BLaER1 treated with 17β-estradiol and CSF1 and Interleukin-3, amounts not matched to agents 10 nM and 100 nM (cell line): ENCODE results near the gene FRMPD1.
A peak's percentile ranks its signal among the peaks of the same experiment; 100 is the strongest.

Source experiments
- H3K27ac ChIP-seq, 11 experiments: shearing (Covaris generic); formaldehyde crosslinking; 2 replicates each; pipeline ENCODE4 v1.8.1; 2022
- H3K27me3 ChIP-seq, 11 experiments: shearing (Covaris generic); formaldehyde crosslinking; 2 replicates each; pipeline ENCODE4 v1.8.1; 2022
- H3K36me3 ChIP-seq, 11 experiments: shearing (Covaris generic); formaldehyde crosslinking; 2 replicates each; pipeline ENCODE4 v1.8.1; 2022
- H3K4me1 ChIP-seq, 10 experiments: shearing (Covaris generic); formaldehyde crosslinking; 2 replicates each; pipeline ENCODE4 v1.8.1; 2022
- H3K4me2 ChIP-seq, 11 experiments: shearing (Covaris generic); formaldehyde crosslinking; 2 replicates each; pipeline ENCODE4 v1.8.1; 2022
- H3K4me3 ChIP-seq, 10 experiments: shearing (Covaris generic); formaldehyde crosslinking; 2 replicates each; pipeline ENCODE4 v1.8.1; 2022
- H3K9ac ChIP-seq, 11 experiments: shearing (Covaris generic); formaldehyde crosslinking; 2 replicates each; pipeline ENCODE4 v1.8.1; 2022
- H3K9me3 ChIP-seq, 11 experiments: shearing (Covaris generic); formaldehyde crosslinking; replicated peaks in 1 of 11; 2 replicates each; pipeline ENCODE4 v1.8.1; 2022
- H4K20me1 ChIP-seq, 11 experiments: shearing (Covaris generic); formaldehyde crosslinking; 2 replicates each; pipeline ENCODE4 v1.8.1; 2022
- Cebpa-rat ChIP-seq, 11 experiments: shearing (Covaris generic); IDR thresholded peaks; 2 replicates each; pipeline ENCODE4 v1.8.1; 2022

The FRMPD1 gene

DNA sequence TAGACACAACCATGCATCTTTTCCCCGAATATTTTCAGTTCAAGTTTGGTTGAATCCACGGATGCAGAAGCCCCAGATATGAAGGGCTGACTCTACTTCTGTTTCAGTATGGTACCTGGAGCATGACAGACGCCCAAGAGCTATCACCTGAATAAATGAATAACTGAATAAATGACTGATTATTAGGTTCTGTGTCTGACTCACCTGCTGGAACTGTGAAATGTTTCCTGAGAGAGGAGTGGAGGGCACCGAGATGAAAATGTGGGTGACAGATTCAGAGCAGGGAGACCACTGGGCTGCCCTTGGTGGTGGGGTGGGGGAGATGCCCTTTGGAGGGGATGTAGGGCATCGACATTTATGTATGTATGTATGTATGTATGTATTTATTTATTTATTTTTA lies 13.2 kb downstream of the FRMPD1 start:
- TF ChIP-seq Cebpa-rat (IDR thresholded peaks at IDR 0.05) = no peak
- Histone ChIP-seq H3K9ac (no peak overlapping the region), H3K4me1 (peaks cover 11 to 63% (median 36%) of the 10 kb centered on the region in 10 experiments), H4K20me1 (no peaks in the 10 kb centered on the region), H3K27ac (no peak overlapping the region), H3K9me3 (peaks cover 0 to 5% (median 0%) of the 10 kb centered on the region in 11 experiments; a peak in 1 of 22 replicates), H3K36me3 (no peaks in the 10 kb centered on the region), H3K4me3 (no peak overlapping the region), H3K4me2 (peak overlapping the region in 4 of 11 experiments; percentile 11 to 49 (median 27); a peak in 6 of 22 replicates), H3K27me3 (no peaks in the 10 kb centered on the region)

GRCh38 chr9:37667706-37668105 lies 17.0 kb downstream of the FRMPD1 start:
- Histone ChIP-seq H3K9me3 (peaks cover 0 to 7% (median 0%) of the 10 kb centered on the region in 11 experiments; a peak in 5 of 22 replicates), H4K20me1 (no peaks in the 10 kb centered on the region), H3K4me1 (peaks cover 11 to 57% (median 36%) of the 10 kb centered on the region in 10 experiments), H3K27ac (no peak overlapping the region), H3K27me3 (no peaks in the 10 kb centered on the region), H3K36me3 (no peaks in the 10 kb centered on the region), H3K4me2 (peak overlapping the region in 8 of 11 experiments; percentile 11 to 94 (median 74); a peak in 13 of 22 replicates), H3K9ac (no peak overlapping the region), H3K4me3 (no peak overlapping the region)
- no peak for TF ChIP-seq Cebpa-rat (IDR thresholded peaks at IDR 0.05)

GRCh38 chr9:37668116-37668601 lies 17.4 kb downstream of the FRMPD1 start:
- H3K4me1 ChIP-seq = peaks cover 11 to 54% (median 36%) of the 10 kb centered on the region in 10 experiments
- peaks cover 0 to 12% (median 3%) of the 10 kb centered on the region in 11 experiments; a peak in 10 of 22 replicates for H3K9me3 ChIP-seq

DNA sequence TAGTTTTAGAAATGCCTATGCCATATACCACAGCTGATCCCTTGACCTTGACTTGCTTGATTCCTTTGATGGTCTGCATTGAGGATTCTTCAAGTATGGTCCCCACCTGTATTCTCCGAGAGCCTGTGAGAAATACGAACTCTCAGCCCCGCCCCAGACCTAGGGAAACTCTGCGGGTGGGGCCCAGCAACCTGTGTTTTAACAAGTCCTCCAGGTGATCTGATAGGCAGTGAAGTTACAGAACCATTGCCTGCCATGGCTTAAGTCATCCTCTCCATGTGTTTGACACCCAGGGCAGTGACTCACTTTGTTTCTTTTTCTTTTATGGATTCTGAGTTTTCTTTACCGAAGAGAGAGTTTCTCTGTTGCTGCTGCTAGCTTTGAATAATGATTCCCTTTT lies 18.5 kb downstream of the FRMPD1 start:
- H3K9me3 ChIP-seq = peaks cover 0 to 21% (median 11%) of the 10 kb centered on the region in 11 experiments; a peak in 10 of 22 replicates

More at GRCh38 chr9:37668116-37668601, 17.4 kb downstream of the FRMPD1 start:
- H4K20me1 ChIP-seq = no peaks in the 10 kb centered on the region
- H3K36me3 ChIP-seq = no peaks in the 10 kb centered on the region
- peak overlapping the region in 8 of 11 experiments; percentile 11 to 94 (median 74); a peak in 14 of 22 replicates for H3K4me2 ChIP-seq
- H3K9ac ChIP-seq = no peak overlapping the region
- H3K4me3 ChIP-seq = no peak overlapping the region
- H3K27ac ChIP-seq = no peak overlapping the region
- TF ChIP-seq Cebpa-rat (IDR thresholded peaks at IDR 0.05) = no peak
- no peaks in the 10 kb centered on the region for H3K27me3 ChIP-seq

GRCh38 chr9:37675661-37676060 lies 24.9 kb downstream of the FRMPD1 start:
- no peak overlapping the region for H3K27ac ChIP-seq
- no peaks in the 10 kb centered on the region for H4K20me1 ChIP-seq
- no peaks in the 10 kb centered on the region for H3K4me1 ChIP-seq
- TF ChIP-seq Cebpa-rat (IDR thresholded peaks at IDR 0.05) = no peak
- H3K9me3 ChIP-seq = peaks cover 0 to 21% (median 11%) of the 10 kb centered on the region in 11 experiments; a peak in 10 of 22 replicates
- H3K9ac ChIP-seq = no peak overlapping the region
- no peak overlapping the region for H3K4me2 ChIP-seq
- no peaks in the 10 kb centered on the region for H3K36me3 ChIP-seq
- H3K27me3 ChIP-seq = no peaks in the 10 kb centered on the region
- H3K4me3 ChIP-seq = no peak overlapping the region

More for the DNA sequence above, 18.5 kb downstream of the FRMPD1 start:
- Histone ChIP-seq H3K9ac (no peak overlapping the region), H3K4me3 (no peak overlapping the region), H3K4me1 (peaks cover 11 to 43% (median 36%) of the 10 kb centered on the region in 10 experiments), H3K27me3 (no peaks in the 10 kb centered on the region), H4K20me1 (no peaks in the 10 kb centered on the region), H3K36me3 (no peaks in the 10 kb centered on the region), H3K4me2 (no peak overlapping the region), H3K27ac (no peak overlapping the region)
- TF ChIP-seq Cebpa-rat (IDR thresholded peaks at IDR 0.05) = no peak

DNA sequence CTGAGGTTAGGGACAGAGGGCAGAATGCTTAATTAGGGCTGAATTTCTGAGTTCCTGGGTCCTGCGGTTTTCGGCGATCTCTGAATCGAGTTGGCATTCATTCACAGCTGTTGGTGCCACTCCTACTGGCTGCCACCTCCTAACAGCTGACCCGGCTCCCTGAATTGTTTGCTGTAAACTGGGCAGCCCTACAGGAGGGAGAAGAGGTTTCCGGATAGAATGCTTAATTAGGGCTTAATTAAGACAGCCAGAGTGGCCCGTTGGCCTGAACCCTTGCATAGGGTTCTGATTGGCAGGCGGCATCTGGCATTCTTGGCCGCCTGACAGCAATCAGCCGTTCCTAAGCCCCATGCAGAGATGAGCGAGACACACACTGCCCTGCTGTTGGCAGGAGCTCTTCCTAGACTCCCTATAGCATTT lies 25.7 kb downstream of the FRMPD1 start:
- H3K9ac ChIP-seq = no peak overlapping the region
- H3K27ac ChIP-seq = no peak overlapping the region
- H3K9me3 ChIP-seq = peaks cover 0 to 21% (median 11%) of the 10 kb centered on the region in 11 experiments; a peak in 10 of 22 replicates
- H3K36me3 ChIP-seq = no peaks in the 10 kb centered on the region
- no peak for TF ChIP-seq Cebpa-rat (IDR thresholded peaks at IDR 0.05)
- no peaks in the 10 kb centered on the region for H4K20me1 ChIP-seq
- no peak overlapping the region for H3K4me2 ChIP-seq
- H3K4me1 ChIP-seq = no peaks in the 10 kb centered on the region
- no peaks in the 10 kb centered on the region for H3K27me3 ChIP-seq
- no peak overlapping the region for H3K4me3 ChIP-seq

DNA sequence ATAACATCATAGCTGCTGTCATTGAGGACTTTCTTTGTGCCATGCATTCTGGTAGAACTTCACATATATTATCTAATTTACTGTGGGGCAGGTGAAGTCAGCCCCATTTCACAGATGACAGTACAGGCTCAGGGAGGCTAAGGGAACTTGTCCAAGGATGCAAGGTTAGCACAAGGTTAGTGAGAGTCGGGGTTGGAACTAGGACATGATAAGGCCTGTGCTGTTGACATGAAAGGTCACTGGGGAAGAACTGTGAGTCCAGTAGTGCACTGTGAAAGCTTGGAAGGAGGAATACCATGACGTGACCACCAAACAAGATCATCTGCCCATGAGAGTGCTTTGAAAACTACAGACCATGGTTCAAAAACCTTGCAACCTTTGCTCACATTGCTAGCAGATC lies 26.7 kb downstream of the FRMPD1 start:
- H3K4me2 ChIP-seq = no peak overlapping the region
- H3K9me3 ChIP-seq = peaks cover 0 to 17% (median 11%) of the 10 kb centered on the region in 11 experiments; a peak in 10 of 22 replicates
- H3K9ac ChIP-seq = no peak overlapping the region
- H3K27me3 ChIP-seq = no peaks in the 10 kb centered on the region
- no peaks in the 10 kb centered on the region for H4K20me1 ChIP-seq
- no peaks in the 10 kb centered on the region for H3K36me3 ChIP-seq
- no peak overlapping the region for H3K27ac ChIP-seq
- H3K4me1 ChIP-seq = no peaks in the 10 kb centered on the region
- H3K4me3 ChIP-seq = no peak overlapping the region
- no peak for TF ChIP-seq Cebpa-rat (IDR thresholded peaks at IDR 0.05)

DNA sequence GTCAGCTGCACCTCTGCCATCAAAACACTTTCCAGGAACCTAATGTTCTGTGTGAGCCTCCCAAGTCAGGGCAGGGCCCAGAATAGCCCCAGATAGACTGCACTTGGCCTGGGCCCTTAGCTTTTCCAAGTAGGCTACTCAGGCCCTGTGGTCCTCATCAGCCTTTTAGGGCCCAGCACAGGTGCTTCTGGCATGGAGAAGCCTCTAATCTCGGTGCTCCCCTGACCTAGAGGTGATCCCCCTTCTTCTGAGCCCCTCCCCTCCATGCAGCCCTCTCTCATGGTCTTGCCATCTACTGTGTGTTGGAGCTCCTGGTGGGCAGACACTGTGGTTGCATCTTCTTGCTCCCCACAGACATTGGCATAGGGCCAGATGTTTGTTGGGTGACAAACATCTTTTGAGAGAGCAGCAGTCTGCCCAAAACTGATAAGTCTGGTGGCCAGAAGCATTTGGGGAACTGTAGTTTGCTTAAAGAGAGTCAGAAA lies 28.1 kb downstream of the FRMPD1 start:
- Histone ChIP-seq H3K27me3 (no peaks in the 10 kb centered on the region), H3K9ac (no peak overlapping the region), H3K27ac (no peak overlapping the region), H3K9me3 (peaks cover 0 to 3% (median under 1%) of the 10 kb centered on the region in 11 experiments; a peak in 5 of 22 replicates), H3K4me2 (no peak overlapping the region), H3K36me3 (no peaks in the 10 kb centered on the region), H3K4me3 (no peak overlapping the region), H4K20me1 (no peaks in the 10 kb centered on the region), H3K4me1 (no peaks in the 10 kb centered on the region)
- TF ChIP-seq Cebpa-rat (IDR thresholded peaks at IDR 0.05) = no peak

- TF ChIP-seq Cebpa-rat (IDR thresholded peaks at IDR 0.05) = no peak
- Histone ChIP-seq H4K20me1 (no peaks in the 10 kb centered on the region), H3K9ac (no peak overlapping the region), H3K27me3 (no peaks in the 10 kb centered on the region), H3K36me3 (no peaks in the 10 kb centered on the region), H3K27ac (no peak overlapping the region), H3K4me1 (no peaks in the 10 kb centered on the region), H3K4me2 (no peak overlapping the region), H3K4me3 (no peak overlapping the region), H3K9me3 (no peaks in the 10 kb centered on the region)
These were observed 29.1 kb downstream of the FRMPD1 start for GRCh38 chr9:37679649-37680402.
